WTC11 (cell line): Measurements from ENCODE around the gene TSC1. TPM values are rescaled to one million over a fixed set of nuclear protein-coding genes. Genes with fewer than 3 reads are reported as not detected.

ENCODE experiments used
- ATAC-seq: fragments of 200-7000 bp; cut with Tn5 transposase; 2 replicates; pipeline ENCODE4 v1.10.0; 2021; ENCODE audit warnings: mild to moderate bottlenecking, moderate library complexity
- CTCF ChIA-PET: fragments of 300-600 bp; sonication (Branson Sonifier 250); formaldehyde crosslinking; loops from one replicate; lab custom pipeline; 2021; ENCODE audit warnings: antibody characterized with exemption; lab: Charles Lee
- POLR2A ChIA-PET: fragments of 350-600 bp; sonication (Branson Sonifier 250); formaldehyde crosslinking; loops from one replicate; lab custom pipeline; 2021; ENCODE audit warnings: antibody characterized with exemption; lab: Charles Lee
- DNase-seq: peaks from one replicate; pipeline ENCODE4 v3.0.0; 2021; ENCODE audit warnings: low spot score
- H3K27ac Mint-ChIP-seq: 2 replicates; pipeline ENCODE4 v1.8.0; 2021; ENCODE audit warnings: mixed read lengths
- H3K27me3 Mint-ChIP-seq: 2 replicates; pipeline ENCODE4 v1.8.0; 2021; ENCODE audit warnings: low read depth, mild to moderate bottlenecking, moderate library complexity, mixed read lengths
- H3K36me3 Mint-ChIP-seq: 2 replicates; pipeline ENCODE4 v1.8.0; 2021; ENCODE audit warnings: mixed read lengths
- H3K4me1 Mint-ChIP-seq: 2 replicates; pipeline ENCODE4 v1.8.0; 2022; ENCODE audit warnings: mixed read lengths
- H3K4me3 Mint-ChIP-seq: 2 replicates; pipeline ENCODE4 v1.8.0; 2021; ENCODE audit warnings: mild to moderate bottlenecking, moderate library complexity, mixed read lengths
- H3K9me3 Mint-ChIP-seq: 2 replicates; pipeline ENCODE4 v1.8.0; 2021; ENCODE audit warnings: mixed read lengths
- AFF4 ChIP-seq: sonication (generic); formaldehyde crosslinking; IDR thresholded peaks from 2 replicates; pipeline ENCODE4 v1.8.1; 2023; ENCODE audit warnings: mild to moderate bottlenecking, missing genetic modification reagents, borderline replicate concordance
- ATF3 ChIP-seq: sonication (generic); formaldehyde crosslinking; conservative IDR thresholded peaks from 2 replicates; pipeline ENCODE4 v1.8.1; 2022; ENCODE audit warnings: mild to moderate bottlenecking, missing genetic modification reagents
- FOXP1 ChIP-seq: sonication (generic); formaldehyde crosslinking; IDR thresholded peaks from 2 replicates; pipeline ENCODE4 v1.8.0; 2022; ENCODE audit warnings: missing genetic modification reagents, mild to moderate bottlenecking, moderate library complexity, borderline replicate concordance
- JAZF1 ChIP-seq: fragments of 250-450 bp; sonication (Bioruptor Pico); IDR thresholded peaks from 2 replicates; pipeline ENCODE4 v1.9.0; 2021; ENCODE audit warnings: moderate library complexity, mild to moderate bottlenecking, inconsistent platforms
- NR2C2 ChIP-seq: sonication (generic); formaldehyde crosslinking; IDR thresholded peaks from 2 replicates; pipeline ENCODE4 v1.8.0; 2022; ENCODE audit warnings: mild to moderate bottlenecking, missing genetic modification reagents
- NR3C1 ChIP-seq: sonication (generic); formaldehyde crosslinking; conservative IDR thresholded peaks from 2 replicates; pipeline ENCODE4 v1.8.1; 2023; ENCODE audit warnings: low read depth, mild to moderate bottlenecking, missing genetic modification reagents
- PREB ChIP-seq: sonication (generic); formaldehyde crosslinking; IDR thresholded peaks from 2 replicates; pipeline ENCODE4 v1.8.1; 2022; ENCODE audit warnings: mild to moderate bottlenecking, missing genetic modification reagents, moderate library complexity, borderline replicate concordance
- RORB ChIP-seq: fragments of 250-450 bp; sonication (Bioruptor Pico); IDR thresholded peaks from 2 replicates; pipeline ENCODE4 v1.9.0; 2021; ENCODE audit warnings: mild to moderate bottlenecking
- SMAD3 ChIP-seq: sonication (generic); formaldehyde crosslinking; IDR thresholded peaks from 2 replicates; pipeline ENCODE4 v1.8.0; 2022; ENCODE audit warnings: missing genetic modification reagents, mild to moderate bottlenecking, borderline replicate concordance
- SMAD4 ChIP-seq: sonication (generic); formaldehyde crosslinking; IDR thresholded peaks from 2 replicates; pipeline ENCODE4 v1.8.0; 2022; ENCODE audit warnings: mild to moderate bottlenecking, missing genetic modification reagents
- TEAD4 ChIP-seq: sonication (generic); formaldehyde crosslinking; IDR thresholded peaks from 2 replicates; pipeline ENCODE4 v1.8.0; 2022; ENCODE audit warnings: mild to moderate bottlenecking, missing genetic modification reagents
- TP53 ChIP-seq: sonication (generic); formaldehyde crosslinking; IDR thresholded peaks from 2 replicates; pipeline ENCODE4 v1.8.1; 2023; ENCODE audit warnings: mild to moderate bottlenecking, missing genetic modification reagents
- USF1 ChIP-seq: sonication (generic); formaldehyde crosslinking; IDR thresholded peaks from 2 replicates; pipeline ENCODE4 v1.8.0; 2022; ENCODE audit warnings: mild to moderate bottlenecking, missing genetic modification reagents
- ZBTB21 ChIP-seq: sonication (generic); formaldehyde crosslinking; IDR thresholded peaks from 2 replicates; pipeline ENCODE4 v1.8.1; 2023; ENCODE audit warnings: mild to moderate bottlenecking, missing genetic modification reagents, borderline replicate concordance
- ZBTB43 ChIP-seq: sonication (generic); formaldehyde crosslinking; IDR thresholded peaks from 2 replicates; pipeline ENCODE4 v1.8.1; 2023; ENCODE audit warnings: mild to moderate bottlenecking, missing genetic modification reagents
- ZNF121 ChIP-seq: sonication (generic); formaldehyde crosslinking; IDR thresholded peaks from 2 replicates; pipeline ENCODE4 v1.8.0; 2023; ENCODE audit warnings: missing genetic modification reagents
- ZNF317 ChIP-seq: sonication (generic); formaldehyde crosslinking; IDR thresholded peaks from 2 replicates; pipeline ENCODE4 v1.8.1; 2023; ENCODE audit warnings: low read depth, mild to moderate bottlenecking, moderate library complexity, missing genetic modification reagents, borderline replicate concordance
- ZNF396 ChIP-seq: fragments of 250-450 bp; sonication (Bioruptor Pico); IDR thresholded peaks from 2 replicates; pipeline ENCODE4 v1.8.0; 2021; ENCODE audit warnings: mild to moderate bottlenecking, moderate library complexity, borderline replicate concordance
- ZNF425 ChIP-seq: fragments of 250-450 bp; sonication (Bioruptor Pico); conservative IDR thresholded peaks from 2 replicates; pipeline ENCODE4 v1.9.0; 2021; ENCODE audit warnings: mild to moderate bottlenecking
- ZNF512 ChIP-seq: sonication (generic); formaldehyde crosslinking; IDR thresholded peaks from 2 replicates; pipeline ENCODE4 v1.8.1; 2022; ENCODE audit warnings: missing genetic modification reagents, borderline replicate concordance
- total RNA-seq: library from RNA; stranded (reverse); gene quantifications from 3 replicates; pipeline ENCODE4 v1.2.3, GENCODE V29; 2021

TSC1 gene
- total RNA-seq, 1 experiment from 2014 or later, result 52.9 TPM

GRCh38 chr9:132965478-132965877 is 21.1 kb upstream of the TSC1 start:
- Mint-ChIP-seq H3K9me3 (no peaks in the 10 kb centered on the region), H3K4me1 (peaks cover 6% of the 10 kb centered on the region)
- no peak for DNase-seq
- TF ChIP-seq NR3C1 (CRISPR knock-in tag), result no peak
- TF ChIP-seq ATF3 (CRISPR knock-in tag), result no peak
- TF ChIP-seq RORB (CRISPR knock-in tag), result no peak
- TF ChIP-seq PREB (CRISPR knock-in tag), result no peak
- TF ChIP-seq NR2C2 (CRISPR knock-in tag), result no peak
- TF ChIP-seq TEAD4 (CRISPR knock-in tag), result no peak
- no peak for TF ChIP-seq USF1
- no peak for TF ChIP-seq ZBTB43 (CRISPR knock-in tag)
- TF ChIP-seq, all 79 proteins: peak for 0
- no peaks in the 10 kb centered on the region for H3K36me3 Mint-ChIP-seq
- CTCF ChIA-PET, result no interaction called here
- H3K27me3 Mint-ChIP-seq, result peaks cover 3% of the 10 kb centered on the region; the same call in 1 of the 2 replicates
- POLR2A ChIA-PET, result no interaction called here
- no peak for ATAC-seq
- H3K27ac Mint-ChIP-seq, result no peak overlapping the region
- H3K4me3 Mint-ChIP-seq, result no peak overlapping the region

GRCh38 chr9:132961002-132961401 is 16.6 kb upstream of the TSC1 start:
- H3K36me3 Mint-ChIP-seq, result no peaks in the 10 kb centered on the region
- POLR2A ChIA-PET, result no interaction called here
- H3K27ac Mint-ChIP-seq, result no peak overlapping the region
- peaks cover 9% of the 10 kb centered on the region for H3K27me3 Mint-ChIP-seq
- no peak for ATAC-seq
- TF ChIP-seq RORB (CRISPR knock-in tag) (no peak), TEAD4 (CRISPR knock-in tag) (no peak), SMAD3 (CRISPR knock-in tag) (no peak), ZNF425 (CRISPR knock-in tag) (no peak), SMAD4 (CRISPR knock-in tag) (no peak), ZNF396 (CRISPR knock-in tag) (no peak), ATF3 (CRISPR knock-in tag) (no peak), TP53 (CRISPR knock-in tag) (no peak), ZNF121 (CRISPR knock-in tag) (no peak), FOXP1 (no peak), ZNF317 (no peak), ZBTB21 (CRISPR knock-in tag) (no peak), JAZF1 (no peak), ZNF512 (CRISPR knock-in tag) (no peak), AFF4 (CRISPR knock-in tag) (no peak)
- DNase-seq, result no peak
- CTCF ChIA-PET, result no interaction called here
- H3K4me1 Mint-ChIP-seq, result no peaks in the 10 kb centered on the region
- peaks cover 6% of the 10 kb centered on the region; the same call in 1 of the 2 replicates for H3K9me3 Mint-ChIP-seq
- H3K4me3 Mint-ChIP-seq, result no peak overlapping the region
